ENCODE measurements around the gene PARD3.

GRCh38 chr10:34796133-34796532 lies 19.0 kb downstream of the PARD3 start:
- TF ChIP-seq, protein P1, sequence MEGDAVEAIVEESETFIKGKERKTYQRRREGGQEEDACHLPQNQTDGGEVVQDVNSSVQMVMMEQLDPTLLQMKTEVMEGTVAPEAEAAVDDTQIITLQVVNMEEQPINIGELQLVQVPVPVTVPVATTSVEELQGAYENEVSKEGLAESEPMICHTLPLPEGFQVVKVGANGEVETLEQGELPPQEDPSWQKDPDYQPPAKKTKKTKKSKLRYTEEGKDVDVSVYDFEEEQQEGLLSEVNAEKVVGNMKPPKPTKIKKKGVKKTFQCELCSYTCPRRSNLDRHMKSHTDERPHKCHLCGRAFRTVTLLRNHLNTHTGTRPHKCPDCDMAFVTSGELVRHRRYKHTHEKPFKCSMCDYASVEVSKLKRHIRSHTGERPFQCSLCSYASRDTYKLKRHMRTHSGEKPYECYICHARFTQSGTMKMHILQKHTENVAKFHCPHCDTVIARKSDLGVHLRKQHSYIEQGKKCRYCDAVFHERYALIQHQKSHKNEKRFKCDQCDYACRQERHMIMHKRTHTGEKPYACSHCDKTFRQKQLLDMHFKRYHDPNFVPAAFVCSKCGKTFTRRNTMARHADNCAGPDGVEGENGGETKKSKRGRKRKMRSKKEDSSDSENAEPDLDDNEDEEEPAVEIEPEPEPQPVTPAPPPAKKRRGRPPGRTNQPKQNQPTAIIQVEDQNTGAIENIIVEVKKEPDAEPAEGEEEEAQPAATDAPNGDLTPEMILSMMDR (IDR thresholded peaks at IDR 0.05), result no peak
- TF ChIP-seq POLR2AphosphoS5 (IDR thresholded peaks at IDR 0.05) (no peak), POLR2A (IDR thresholded peaks at IDR 0.05) (no peak)
